ENCODE results near the gene C10orf143.

DNA sequence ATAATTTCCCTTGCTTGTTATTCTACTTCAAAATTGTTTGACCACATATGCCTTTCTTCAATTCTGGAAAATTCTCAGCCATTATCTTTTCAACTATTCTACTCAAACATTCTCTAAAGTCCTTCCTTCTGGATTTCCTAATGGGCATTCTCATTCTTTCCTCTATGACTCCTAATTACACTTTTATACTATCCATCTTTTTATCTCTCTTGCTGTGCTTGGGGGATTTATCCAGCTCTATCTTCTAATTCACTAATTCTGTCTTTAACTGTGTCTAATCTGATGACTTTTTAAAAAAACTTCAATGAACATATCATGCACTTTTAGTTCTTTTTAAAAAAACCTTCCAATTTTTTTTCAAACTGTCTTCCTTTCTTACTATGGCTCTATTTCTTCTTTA, 38.4 kb downstream of the C10orf143 start:
- TF ChIP-seq, protein P1, sequence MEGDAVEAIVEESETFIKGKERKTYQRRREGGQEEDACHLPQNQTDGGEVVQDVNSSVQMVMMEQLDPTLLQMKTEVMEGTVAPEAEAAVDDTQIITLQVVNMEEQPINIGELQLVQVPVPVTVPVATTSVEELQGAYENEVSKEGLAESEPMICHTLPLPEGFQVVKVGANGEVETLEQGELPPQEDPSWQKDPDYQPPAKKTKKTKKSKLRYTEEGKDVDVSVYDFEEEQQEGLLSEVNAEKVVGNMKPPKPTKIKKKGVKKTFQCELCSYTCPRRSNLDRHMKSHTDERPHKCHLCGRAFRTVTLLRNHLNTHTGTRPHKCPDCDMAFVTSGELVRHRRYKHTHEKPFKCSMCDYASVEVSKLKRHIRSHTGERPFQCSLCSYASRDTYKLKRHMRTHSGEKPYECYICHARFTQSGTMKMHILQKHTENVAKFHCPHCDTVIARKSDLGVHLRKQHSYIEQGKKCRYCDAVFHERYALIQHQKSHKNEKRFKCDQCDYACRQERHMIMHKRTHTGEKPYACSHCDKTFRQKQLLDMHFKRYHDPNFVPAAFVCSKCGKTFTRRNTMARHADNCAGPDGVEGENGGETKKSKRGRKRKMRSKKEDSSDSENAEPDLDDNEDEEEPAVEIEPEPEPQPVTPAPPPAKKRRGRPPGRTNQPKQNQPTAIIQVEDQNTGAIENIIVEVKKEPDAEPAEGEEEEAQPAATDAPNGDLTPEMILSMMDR (IDR thresholded peaks at IDR 0.05), result no peak
- TF ChIP-seq EZH2 (IDR thresholded peaks at IDR 0.05), result no peak
